ENCODE measurements around the gene SKIDA1.

SKIDA1 gene

GRCh38 chr10:21487416-21488180, 37.9 kb downstream of the SKIDA1 start:
- DNase-seq: no peak

- DNase-seq: no peak
Observed at GRCh38 chr10:21482821-21483220, 42.7 kb downstream of the SKIDA1 start.

GRCh38 chr10:21481407-21481806, 44.1 kb downstream of the SKIDA1 start:
- DNase-seq: no peak

- no peak for DNase-seq
Observed at GRCh38 chr10:21479570-21480315, 45.7 kb downstream of the SKIDA1 start.

GRCh38 chr10:21475393-21475792, 50.1 kb downstream of the SKIDA1 start:
- DNase-seq: no peak

GRCh38 chr10:21473541-21473940, 51.9 kb downstream of the SKIDA1 start:
- no peak for DNase-seq

- no peak for DNase-seq
Observed at GRCh38 chr10:21473135-21473534, 52.3 kb downstream of the SKIDA1 start.

- DNase-seq: no peak
Observed at GRCh38 chr10:21468086-21468485, 57.4 kb downstream of the SKIDA1 start.

- no peak for DNase-seq
Observed at GRCh38 chr10:21467633-21468032, 57.8 kb downstream of the SKIDA1 start.

- DNase-seq: no peak
Observed at GRCh38 chr10:21464134-21464533, 61.3 kb downstream of the SKIDA1 start.
